ENCODE data around the gene EDEM2.
"Not testable (repeated sequence)": the region's sequence is repeated elsewhere in the genome, so short reads cannot be mapped to it uniquely, and the experiment has no call there.

Gene EDEM2

GRCh38 chr20:35079472-35080347, 67.4 kb downstream of the EDEM2 start:
- TF ChIP-seq CTCF (IDR thresholded peaks at IDR 0.05; ENCODE audit: insufficient read depth, low read depth, low read length, missing control alignments): no peak
- no peak for DNase-seq (ENCODE audit: low read depth)
- no peak overlapping the region for H3K4me3 ChIP-seq (ENCODE audit: low read length)

GRCh38 chr20:35077872-35078271, 69.3 kb downstream of the EDEM2 start:
- DNase-seq (ENCODE audit: low read depth): no peak
- H3K4me3 ChIP-seq (ENCODE audit: low read length): no peak overlapping the region
- no peak for TF ChIP-seq CTCF (IDR thresholded peaks at IDR 0.05; ENCODE audit: insufficient read depth, low read depth, low read length, missing control alignments)

- peak; percentile 88 for DNase-seq (ENCODE audit: low read depth)
- no peak overlapping the region for H3K4me3 ChIP-seq (ENCODE audit: low read length)
- no peak for TF ChIP-seq CTCF (IDR thresholded peaks at IDR 0.05; ENCODE audit: insufficient read depth, low read depth, low read length, missing control alignments)
These were observed 69.8 kb downstream of the EDEM2 start for GRCh38 chr20:35077341-35077740.

GRCh38 chr20:35071436-35072153, 75.5 kb downstream of the EDEM2 start:
- DNase-seq (ENCODE audit: low read depth); H3K4me3 ChIP-seq (ENCODE audit: low read length): not testable (repeated sequence)

- H3K4me3 ChIP-seq (ENCODE audit: low read length): no peak overlapping the region
- no peak for TF ChIP-seq CTCF (IDR thresholded peaks at IDR 0.05; ENCODE audit: insufficient read depth, low read depth, low read length, missing control alignments)
- DNase-seq (ENCODE audit: low read depth): no peak
These were observed 80.9 kb downstream of the EDEM2 start for GRCh38 chr20:35066194-35066593.
